ENCODE measurements around the gene AOAH. TPM values are rescaled to one million over a fixed set of nuclear protein-coding genes. Genes with fewer than 3 reads are reported as not detected.
"Not testable (repeated sequence)": the region's sequence is repeated elsewhere in the genome, so short reads cannot be mapped to it uniquely, and the experiment has no call there.

Gene AOAH
- total RNA-seq, 1 donor from 2014 or later: 5.5 TPM

DNA sequence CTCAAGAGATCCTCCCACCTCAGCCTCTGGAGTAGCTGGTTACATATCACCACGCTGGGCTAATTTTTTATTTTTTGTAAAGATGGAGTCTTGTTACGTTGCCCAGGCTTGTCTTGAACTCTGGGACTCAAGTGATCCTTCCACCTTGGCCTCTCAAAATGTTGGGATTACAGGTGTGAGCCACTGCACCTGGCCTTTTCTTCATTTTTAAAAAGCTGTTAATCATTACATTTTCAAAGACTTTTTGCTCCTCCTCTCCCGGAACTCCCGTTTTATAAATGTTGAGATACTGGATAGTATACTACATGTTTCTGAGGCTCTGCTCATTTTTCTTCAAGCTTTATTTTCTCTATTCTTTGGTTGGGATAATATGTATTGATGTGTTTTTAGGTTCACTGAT is 16.4 kb downstream of the AOAH start:
- Histone ChIP-seq H3K9ac (no peak overlapping the region), H3K27me3 (no peaks in the 10 kb centered on the region), H2AFZ (replicated peaks) (no peak overlapping the region), H3K4me3 (no peak overlapping the region), H3K36me3 (no peaks in the 10 kb centered on the region), H4K20me1 (ENCODE audit: low read depth) (no peaks in the 10 kb centered on the region), H3F3A (ENCODE audit: low read depth) (no peaks in the 10 kb centered on the region), H3K27ac (no peak overlapping the region), H3K4me1 (no peaks in the 10 kb centered on the region), H3K79me2 (ENCODE audit: low read depth) (no peaks in the 10 kb centered on the region), H3K4me2 (no peak overlapping the region), H3K9me3 (ENCODE audit: low read depth) (no peaks in the 10 kb centered on the region)
- Mint-ChIP-seq H3K9me3 (peaks cover 9% of the 10 kb centered on the region), H3K4me1 (no peaks in the 10 kb centered on the region), H3K36me3 (no peaks in the 10 kb centered on the region), H3K27ac (no peak overlapping the region), H3K27me3 (ENCODE audit: insufficient read depth, low read depth) (peaks cover 3% of the 10 kb centered on the region), H3K4me3 (no peak overlapping the region)
- TF ChIP-seq EZH2 (IDR thresholded peaks at IDR 0.05): no peak
- TF ChIP-seq EZH2phosphoT487 (IDR thresholded peaks at IDR 0.05): no peak
- TF ChIP-seq, protein P1, sequence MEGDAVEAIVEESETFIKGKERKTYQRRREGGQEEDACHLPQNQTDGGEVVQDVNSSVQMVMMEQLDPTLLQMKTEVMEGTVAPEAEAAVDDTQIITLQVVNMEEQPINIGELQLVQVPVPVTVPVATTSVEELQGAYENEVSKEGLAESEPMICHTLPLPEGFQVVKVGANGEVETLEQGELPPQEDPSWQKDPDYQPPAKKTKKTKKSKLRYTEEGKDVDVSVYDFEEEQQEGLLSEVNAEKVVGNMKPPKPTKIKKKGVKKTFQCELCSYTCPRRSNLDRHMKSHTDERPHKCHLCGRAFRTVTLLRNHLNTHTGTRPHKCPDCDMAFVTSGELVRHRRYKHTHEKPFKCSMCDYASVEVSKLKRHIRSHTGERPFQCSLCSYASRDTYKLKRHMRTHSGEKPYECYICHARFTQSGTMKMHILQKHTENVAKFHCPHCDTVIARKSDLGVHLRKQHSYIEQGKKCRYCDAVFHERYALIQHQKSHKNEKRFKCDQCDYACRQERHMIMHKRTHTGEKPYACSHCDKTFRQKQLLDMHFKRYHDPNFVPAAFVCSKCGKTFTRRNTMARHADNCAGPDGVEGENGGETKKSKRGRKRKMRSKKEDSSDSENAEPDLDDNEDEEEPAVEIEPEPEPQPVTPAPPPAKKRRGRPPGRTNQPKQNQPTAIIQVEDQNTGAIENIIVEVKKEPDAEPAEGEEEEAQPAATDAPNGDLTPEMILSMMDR (IDR thresholded peaks at IDR 0.05): no peak
- DNase-seq (ENCODE audit: low spot score): no peak

GRCh38 chr7:36707465-36707864 is 16.8 kb downstream of the AOAH start:
- H3K27ac Mint-ChIP-seq: no peak overlapping the region
- H3K36me3 Mint-ChIP-seq: no peaks in the 10 kb centered on the region
- no peaks in the 10 kb centered on the region for H3K9me3 ChIP-seq (ENCODE audit: low read depth)
- H3K36me3 ChIP-seq: no peaks in the 10 kb centered on the region
- no peaks in the 10 kb centered on the region for H3K4me1 ChIP-seq
- H3K9me3 Mint-ChIP-seq: peaks cover 7% of the 10 kb centered on the region
- H3K27me3 Mint-ChIP-seq (ENCODE audit: insufficient read depth, low read depth): peaks cover 2% of the 10 kb centered on the region
- H3F3A ChIP-seq (ENCODE audit: low read depth): no peaks in the 10 kb centered on the region
- H4K20me1 ChIP-seq (ENCODE audit: low read depth): no peaks in the 10 kb centered on the region
- H2AFZ ChIP-seq (replicated peaks): no peak overlapping the region
- H3K27me3 ChIP-seq: no peaks in the 10 kb centered on the region
- no peaks in the 10 kb centered on the region for H3K4me1 Mint-ChIP-seq
- no peak overlapping the region for H3K27ac ChIP-seq
- no peaks in the 10 kb centered on the region for H3K79me2 ChIP-seq (ENCODE audit: low read depth)
- no peak overlapping the region for H3K4me3 ChIP-seq
- TF ChIP-seq, protein P1 (IDR thresholded peaks at IDR 0.05): no peak
- no peak for TF ChIP-seq EZH2 (IDR thresholded peaks at IDR 0.05)
- no peak for TF ChIP-seq EZH2phosphoT487 (IDR thresholded peaks at IDR 0.05)
- DNase-seq (ENCODE audit: low spot score): no peak
- no peak overlapping the region for H3K9ac ChIP-seq
- H3K4me2 ChIP-seq: no peak overlapping the region
- no peak overlapping the region for H3K4me3 Mint-ChIP-seq

- H3K9ac ChIP-seq; H3K9me3 Mint-ChIP-seq; H3K4me2 ChIP-seq; H3K4me1 ChIP-seq; H3K4me3 Mint-ChIP-seq; DNase-seq (ENCODE audit: low spot score); H3K27me3 Mint-ChIP-seq (ENCODE audit: insufficient read depth, low read depth); H3K9me3 ChIP-seq (ENCODE audit: low read depth); H3K4me3 ChIP-seq; H3K27me3 ChIP-seq; H3K36me3 Mint-ChIP-seq; H3K27ac ChIP-seq; H3K79me2 ChIP-seq (ENCODE audit: low read depth); H3K27ac Mint-ChIP-seq; H3K4me1 Mint-ChIP-seq; H3K36me3 ChIP-seq; H4K20me1 ChIP-seq (ENCODE audit: low read depth); H2AFZ ChIP-seq (replicated peaks); H3F3A ChIP-seq (ENCODE audit: low read depth): not testable (repeated sequence)
Observed at GRCh38 chr7:36703860-36704259, 20.4 kb downstream of the AOAH start.

DNA sequence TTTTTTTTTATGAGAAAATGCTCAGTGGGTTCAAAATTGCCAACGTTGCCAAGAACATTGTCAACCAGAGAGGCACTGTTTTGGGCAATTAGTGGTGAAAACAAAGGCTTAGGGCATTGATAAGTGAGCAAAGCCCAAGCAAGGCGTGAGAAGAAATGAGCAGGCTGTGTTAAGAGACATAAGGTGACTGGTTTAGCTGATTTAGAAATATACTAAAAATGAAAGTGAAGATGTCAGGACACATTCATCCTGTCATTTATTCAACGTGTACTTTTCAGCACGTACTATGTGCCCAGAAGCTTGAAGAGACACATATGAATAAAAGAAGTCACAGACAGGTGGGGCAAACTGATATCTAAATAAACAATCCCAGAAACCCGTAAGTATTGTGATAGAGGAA is 31.8 kb downstream of the AOAH start:
- H3K4me3 Mint-ChIP-seq: no peak overlapping the region
- no peaks in the 10 kb centered on the region for H3K9me3 ChIP-seq (ENCODE audit: low read depth)
- no peak overlapping the region for H3K27ac ChIP-seq
- no peak overlapping the region for H3K9ac ChIP-seq
- no peak for DNase-seq (ENCODE audit: low spot score)
- no peaks in the 10 kb centered on the region for H3K36me3 ChIP-seq
- H3K9me3 Mint-ChIP-seq: no peaks in the 10 kb centered on the region
- H3K4me2 ChIP-seq: no peak overlapping the region
- H3K4me3 ChIP-seq: no peak overlapping the region
- H3K4me1 Mint-ChIP-seq: peaks cover 7% of the 10 kb centered on the region
- TF ChIP-seq EZH2phosphoT487 (IDR thresholded peaks at IDR 0.05) (no peak), EZH2 (IDR thresholded peaks at IDR 0.05) (no peak)
- TF ChIP-seq, protein P1 (IDR thresholded peaks at IDR 0.05): no peak
- H3K4me1 ChIP-seq: peaks cover 5% of the 10 kb centered on the region
- H3K79me2 ChIP-seq (ENCODE audit: low read depth): no peaks in the 10 kb centered on the region
- H2AFZ ChIP-seq (replicated peaks): no peak overlapping the region
- H3K27me3 ChIP-seq: no peaks in the 10 kb centered on the region
- no peaks in the 10 kb centered on the region for H3F3A ChIP-seq (ENCODE audit: low read depth)
- no peak overlapping the region for H3K27ac Mint-ChIP-seq
- no peaks in the 10 kb centered on the region for H3K36me3 Mint-ChIP-seq
- H4K20me1 ChIP-seq (ENCODE audit: low read depth): no peaks in the 10 kb centered on the region
- H3K27me3 Mint-ChIP-seq (ENCODE audit: insufficient read depth, low read depth): no peaks in the 10 kb centered on the region

All from neural progenitor cell (in vitro differentiated cells).